WTC11 (cell line): ENCODE results near the gene EEF2K. TPM values are rescaled to one million over a fixed set of nuclear protein-coding genes. Genes with fewer than 3 reads are reported as not detected.

ENCODE experiments used
- ATAC-seq: fragments of 200-7000 bp; cut with Tn5 transposase; 2 replicates; pipeline ENCODE4 v1.10.0; 2021; ENCODE audit warnings: mild to moderate bottlenecking, moderate library complexity
- CTCF ChIA-PET: fragments of 300-600 bp; sonication (Branson Sonifier 250); formaldehyde crosslinking; loops from one replicate; lab custom pipeline; 2021; ENCODE audit warnings: antibody characterized with exemption; lab: Charles Lee
- POLR2A ChIA-PET: fragments of 350-600 bp; sonication (Branson Sonifier 250); formaldehyde crosslinking; loops from one replicate; lab custom pipeline; 2021; ENCODE audit warnings: antibody characterized with exemption; lab: Charles Lee
- DNase-seq: peaks from one replicate; pipeline ENCODE4 v3.0.0; 2021; ENCODE audit warnings: low spot score
- H3K27ac Mint-ChIP-seq: 2 replicates; pipeline ENCODE4 v1.8.0; 2021; ENCODE audit warnings: mixed read lengths
- H3K27me3 Mint-ChIP-seq: 2 replicates; pipeline ENCODE4 v1.8.0; 2021; ENCODE audit warnings: low read depth, mild to moderate bottlenecking, moderate library complexity, mixed read lengths
- H3K36me3 Mint-ChIP-seq: 2 replicates; pipeline ENCODE4 v1.8.0; 2021; ENCODE audit warnings: mixed read lengths
- H3K4me1 Mint-ChIP-seq: 2 replicates; pipeline ENCODE4 v1.8.0; 2022; ENCODE audit warnings: mixed read lengths
- H3K4me3 Mint-ChIP-seq: 2 replicates; pipeline ENCODE4 v1.8.0; 2021; ENCODE audit warnings: mild to moderate bottlenecking, moderate library complexity, mixed read lengths
- H3K9me3 Mint-ChIP-seq: 2 replicates; pipeline ENCODE4 v1.8.0; 2021; ENCODE audit warnings: mixed read lengths
- AFF4 ChIP-seq: sonication (generic); formaldehyde crosslinking; IDR thresholded peaks from 2 replicates; pipeline ENCODE4 v1.8.1; 2023; ENCODE audit warnings: mild to moderate bottlenecking, missing genetic modification reagents, borderline replicate concordance
- AR ChIP-seq: fragments of 250-450 bp; sonication (Bioruptor Pico); IDR thresholded peaks from 2 replicates; pipeline ENCODE4 v1.9.0; 2021; ENCODE audit warnings: mild to moderate bottlenecking
- ATF6 ChIP-seq: sonication (generic); formaldehyde crosslinking; IDR thresholded peaks from 2 replicates; pipeline ENCODE4 v1.8.1; 2023; ENCODE audit warnings: mild to moderate bottlenecking, missing genetic modification reagents
- CTCF ChIP-seq: fragments of 200-600 bp; IDR thresholded peaks from 2 replicates; pipeline ENCODE4 v1.8.0; 2022; ENCODE audit warnings: antibody characterized with exemption
- EMX1 ChIP-seq: fragments of 250-450 bp; sonication (Bioruptor Pico); IDR thresholded peaks from 2 replicates; pipeline ENCODE4 v1.8.0; 2021; ENCODE audit warnings: mild to moderate bottlenecking
- ESRRA ChIP-seq: sonication (generic); formaldehyde crosslinking; IDR thresholded peaks from 2 replicates; pipeline ENCODE4 v1.8.1; 2022; ENCODE audit warnings: mild to moderate bottlenecking, missing genetic modification reagents, borderline replicate concordance
- FOXP1 ChIP-seq: sonication (generic); formaldehyde crosslinking; IDR thresholded peaks from 2 replicates; pipeline ENCODE4 v1.8.0; 2022; ENCODE audit warnings: missing genetic modification reagents, mild to moderate bottlenecking, moderate library complexity, borderline replicate concordance
- FOXP4 ChIP-seq: sonication (generic); formaldehyde crosslinking; IDR thresholded peaks from 2 replicates; pipeline ENCODE4 v1.8.0; 2022; ENCODE audit warnings: mild to moderate bottlenecking, missing genetic modification reagents
- GABPB1 ChIP-seq: sonication (generic); formaldehyde crosslinking; IDR thresholded peaks from 2 replicates; pipeline ENCODE4 v1.8.1; 2023; ENCODE audit warnings: mild to moderate bottlenecking, missing genetic modification reagents
- HMGXB4 ChIP-seq: sonication (generic); formaldehyde crosslinking; IDR thresholded peaks from 2 replicates; pipeline ENCODE4 v1.8.1; 2023; ENCODE audit warnings: mild to moderate bottlenecking, moderate library complexity, missing genetic modification reagents
- IRF2 ChIP-seq: sonication (generic); formaldehyde crosslinking; IDR thresholded peaks from 2 replicates; pipeline ENCODE4 v1.8.0; 2022; ENCODE audit warnings: low read depth, missing genetic modification reagents, borderline replicate concordance
- JAZF1 ChIP-seq: fragments of 250-450 bp; sonication (Bioruptor Pico); IDR thresholded peaks from 2 replicates; pipeline ENCODE4 v1.9.0; 2021; ENCODE audit warnings: moderate library complexity, mild to moderate bottlenecking, inconsistent platforms
- NFYB ChIP-seq: sonication (generic); formaldehyde crosslinking; conservative IDR thresholded peaks from 2 replicates; pipeline ENCODE4 v1.8.0; 2022; ENCODE audit warnings: low read depth, missing genetic modification reagents
- RELA ChIP-seq: sonication (generic); formaldehyde crosslinking; IDR thresholded peaks from 2 replicates; pipeline ENCODE4 v1.8.1; 2022; ENCODE audit warnings: missing genetic modification reagents, mild to moderate bottlenecking, borderline replicate concordance
- TEAD4 ChIP-seq: sonication (generic); formaldehyde crosslinking; IDR thresholded peaks from 2 replicates; pipeline ENCODE4 v1.8.0; 2022; ENCODE audit warnings: mild to moderate bottlenecking, missing genetic modification reagents
- ZNF263 ChIP-seq: sonication (generic); formaldehyde crosslinking; IDR thresholded peaks from 2 replicates; pipeline ENCODE4 v1.8.1; 2022; ENCODE audit warnings: low read depth, mild to moderate bottlenecking, moderate library complexity, missing genetic modification reagents
- ZNF396 ChIP-seq: fragments of 250-450 bp; sonication (Bioruptor Pico); IDR thresholded peaks from 2 replicates; pipeline ENCODE4 v1.8.0; 2021; ENCODE audit warnings: mild to moderate bottlenecking, moderate library complexity, borderline replicate concordance
- ZNF416 ChIP-seq: fragments of 250-450 bp; sonication (Bioruptor Pico); IDR thresholded peaks from 2 replicates; pipeline ENCODE4 v1.9.0; 2021; ENCODE audit warnings: mild to moderate bottlenecking, inconsistent platforms
- ZNF423 ChIP-seq: fragments of 250-450 bp; sonication (Bioruptor Pico); IDR thresholded peaks from 2 replicates; pipeline ENCODE4 v2.1.2; 2022; ENCODE audit warnings: mild to moderate bottlenecking, moderate library complexity
- total RNA-seq: library from RNA; stranded (reverse); gene quantifications from 3 replicates; pipeline ENCODE4 v1.2.3, GENCODE V29; 2021

The EEF2K gene
- total RNA-seq, 1 experiment from 2014 or later = 26.7 TPM

- H3K9me3 Mint-ChIP-seq = peaks cover 28% of the 10 kb centered on the region
- CTCF ChIA-PET = no interaction called here
- H3K27me3 Mint-ChIP-seq = no peaks in the 10 kb centered on the region
- DNase-seq (no peak), ATAC-seq (no peak)
- POLR2A ChIA-PET = no interaction called here
- no peak for TF ChIP-seq ATF6 (CRISPR knock-in tag)
- TF ChIP-seq NFYB (CRISPR knock-in tag) = no peak
- no peak for TF ChIP-seq ESRRA
- TF ChIP-seq FOXP1 = no peak
- TF ChIP-seq ZNF423 (CRISPR knock-in tag) = no peak
- TF ChIP-seq EMX1 (CRISPR knock-in tag) = no peak
- TF ChIP-seq AR = no peak
- no peak for TF ChIP-seq TEAD4 (CRISPR knock-in tag)
- TF ChIP-seq GABPB1 (CRISPR knock-in tag) = no peak
- no peak for TF ChIP-seq FOXP4
- TF ChIP-seq IRF2 (CRISPR knock-in tag) = no peak
- H3K4me1 Mint-ChIP-seq = no peaks in the 10 kb centered on the region
- H3K4me3 Mint-ChIP-seq = no peak overlapping the region
- no peak overlapping the region for H3K27ac Mint-ChIP-seq
- H3K36me3 Mint-ChIP-seq = peaks cover 49% of the 10 kb centered on the region
Observed at GRCh38 chr16:22260490-22260889, 54.4 kb downstream of the EEF2K start.

GRCh38 chr16:22262460-22262859, 56.4 kb downstream of the EEF2K start:
- Mint-ChIP-seq H3K4me1 (no peaks in the 10 kb centered on the region), H3K27me3 (no peaks in the 10 kb centered on the region), H3K27ac (no peak overlapping the region), H3K36me3 (peaks cover 45% of the 10 kb centered on the region), H3K9me3 (peaks cover 28% of the 10 kb centered on the region), H3K4me3 (no peak overlapping the region)
- ATAC-seq = no peak
- POLR2A ChIA-PET = no interaction called here
- CTCF ChIA-PET = no interaction called here
- no peak for DNase-seq
- no peak for TF ChIP-seq ZNF396 (CRISPR knock-in tag)
- no peak for TF ChIP-seq HMGXB4
- no peak for TF ChIP-seq CTCF
- TF ChIP-seq ZNF416 (CRISPR knock-in tag) = no peak
- no peak for TF ChIP-seq RELA (CRISPR knock-in tag)
- no peak for TF ChIP-seq ZNF263 (CRISPR knock-in tag)
- no peak for TF ChIP-seq IRF2 (CRISPR knock-in tag)
- no peak for TF ChIP-seq AFF4 (CRISPR knock-in tag)
- no peak for TF ChIP-seq NFYB (CRISPR knock-in tag)
- no peak for TF ChIP-seq JAZF1 (CRISPR knock-in tag)
